GM18508 (cell line): ENCODE measurements around the gene PID1.

Experiments used
- ATAC-seq: cut with Tn5 transposase; IDR thresholded peaks from one replicate; pipeline ENCODE4 v1.9.1; 2021; ENCODE audit warnings: moderate number of reproducible peaks; ENCODE audit not compliant: insufficient read depth, unreplicated experiment

The PID1 gene

GRCh38 chr2:229044581-229044980 is 226.5 kb downstream of the PID1 start:
- ATAC-seq = no peak

GRCh38 chr2:229043681-229044080 is 227.4 kb downstream of the PID1 start:
- no peak for ATAC-seq

- no peak for ATAC-seq
Measured at GRCh38 chr2:229042349-229042748, 228.7 kb downstream of the PID1 start.

GRCh38 chr2:229041691-229042090 is 229.4 kb downstream of the PID1 start:
- ATAC-seq = no peak

GRCh38 chr2:229037621-229038020 is 233.5 kb downstream of the PID1 start:
- ATAC-seq = no peak

- ATAC-seq = no peak
Measured at GRCh38 chr2:229033816-229034215, 237.3 kb downstream of the PID1 start.

- no peak for ATAC-seq
Measured at GRCh38 chr2:229032608-229033234, 238.4 kb downstream of the PID1 start.

GRCh38 chr2:229027353-229028105 is 243.6 kb downstream of the PID1 start:
- ATAC-seq = no peak

- ATAC-seq = no peak
Measured at GRCh38 chr2:229025653-229026052, 245.4 kb downstream of the PID1 start.

- no peak for ATAC-seq
Measured at GRCh38 chr2:229022652-229023051, 248.4 kb downstream of the PID1 start.

- ATAC-seq = no peak
Measured at GRCh38 chr2:229022071-229022470, 249.0 kb downstream of the PID1 start.

- no peak for ATAC-seq
Measured at GRCh38 chr2:229009816-229010215, 261.3 kb downstream of the PID1 start.

GRCh38 chr2:229003256-229003655 is 267.8 kb downstream of the PID1 start:
- no peak for ATAC-seq

- ATAC-seq = no peak
Measured at GRCh38 chr2:229001196-229001595, 269.9 kb downstream of the PID1 start.

GRCh38 chr2:228999326-228999725 is 271.8 kb downstream of the PID1 start:
- no peak for ATAC-seq

GRCh38 chr2:228988786-228989185 is 282.3 kb downstream of the PID1 start:
- ATAC-seq = no peak

GRCh38 chr2:228987441-228988155 is 283.5 kb downstream of the PID1 start:
- no peak for ATAC-seq

- ATAC-seq = no peak
Measured at GRCh38 chr2:228986961-228987360, 284.1 kb downstream of the PID1 start.

GRCh38 chr2:228983700-228984099 is 287.4 kb downstream of the PID1 start:
- no peak for ATAC-seq

GRCh38 chr2:228974169-228974568 is 296.9 kb downstream of the PID1 start:
- ATAC-seq = no peak
